Stimulated activated CD8-positive, alpha-beta memory T cell treated with anti-CD3 and anti-CD28 coated beads, Interleukin-4, amount 100 ng/mL, for 1 hour (primary cell): ENCODE measurements around the gene IGSF9B.

ENCODE experiments used
- DNase-seq, 2 donors: peaks; one replicate each; pipeline ENCODE4 v3.0.0-alpha.2; 2020; ENCODE audit warnings: low read depth in 2 of 2, low spot score in 1 of 2

Gene IGSF9B

GRCh38 chr11:133902506-133902905 lies 54.3 kb downstream of the IGSF9B start:
- DNase-seq, result no peak

GRCh38 chr11:133901999-133902398 lies 54.8 kb downstream of the IGSF9B start:
- DNase-seq, result no peak

GRCh38 chr11:133901316-133901715 lies 55.5 kb downstream of the IGSF9B start:
- DNase-seq, result no peak

GRCh38 chr11:133900176-133901105 lies 56.3 kb downstream of the IGSF9B start:
- no peak for DNase-seq

GRCh38 chr11:133898770-133899115 lies 58.0 kb downstream of the IGSF9B start:
- DNase-seq, result no peak

- DNase-seq, result no peak
These were observed 58.6 kb downstream of the IGSF9B start for GRCh38 chr11:133898031-133898769.

GRCh38 chr11:133897331-133897650 lies 59.5 kb downstream of the IGSF9B start:
- no peak for DNase-seq

DNA sequence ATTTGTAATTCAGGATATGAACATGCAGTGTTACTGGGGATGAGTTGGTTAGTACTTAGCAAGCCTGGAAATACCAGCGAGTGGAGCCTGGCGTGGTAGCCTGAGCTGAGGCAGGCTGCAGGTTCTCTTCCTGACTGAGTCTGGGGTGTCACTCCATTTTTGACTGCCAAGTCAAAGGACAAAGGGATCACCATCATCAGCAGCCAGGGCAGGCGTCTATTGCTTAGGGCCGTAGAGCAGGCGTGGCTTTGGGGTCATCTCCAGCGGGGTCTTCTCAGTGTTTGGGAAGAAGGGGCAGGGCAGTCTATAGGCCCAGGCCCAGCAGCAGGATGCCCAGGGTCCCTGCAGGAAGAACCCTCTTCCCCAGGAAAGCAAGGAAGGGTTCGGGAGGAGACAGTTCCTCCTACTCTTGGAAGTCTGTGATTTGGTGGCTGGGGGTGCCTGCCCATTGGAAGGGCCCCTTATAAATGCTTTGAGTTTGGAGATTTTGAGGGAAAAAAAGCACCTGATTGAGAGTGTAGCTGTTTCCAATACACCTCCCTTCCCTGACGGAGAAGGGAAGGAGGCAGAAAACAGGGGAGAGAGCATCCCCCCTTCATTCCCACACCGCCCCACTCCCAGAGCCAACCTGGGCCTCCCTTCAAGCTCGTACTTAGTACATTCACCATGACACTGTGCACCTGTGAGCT lies 60.0 kb downstream of the IGSF9B start:
- no peak for DNase-seq

DNA sequence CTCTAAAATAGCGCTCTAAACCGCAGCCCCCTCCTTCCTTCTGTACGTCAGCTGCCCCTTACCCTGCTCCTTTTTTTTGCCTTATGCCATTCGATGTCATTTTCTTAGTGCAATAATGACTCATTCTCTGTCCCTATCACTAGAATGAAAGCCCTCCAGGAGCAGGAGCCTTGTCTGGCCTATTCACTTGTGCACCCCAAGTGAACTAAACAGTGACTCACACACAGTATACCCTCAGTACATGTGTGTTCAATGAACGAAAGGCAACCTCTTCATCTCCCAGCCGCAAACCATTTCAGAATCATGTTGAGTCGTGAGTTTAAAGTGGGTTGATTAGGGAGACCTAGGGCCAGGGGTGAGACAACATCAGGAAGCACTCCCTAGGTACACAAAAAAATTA lies 60.7 kb downstream of the IGSF9B start:
- DNase-seq, result no peak

- DNase-seq, result no peak
These were observed 61.2 kb downstream of the IGSF9B start for GRCh38 chr11:133895551-133895950.

GRCh38 chr11:133895061-133895479 lies 61.7 kb downstream of the IGSF9B start:
- DNase-seq, result no peak

DNA sequence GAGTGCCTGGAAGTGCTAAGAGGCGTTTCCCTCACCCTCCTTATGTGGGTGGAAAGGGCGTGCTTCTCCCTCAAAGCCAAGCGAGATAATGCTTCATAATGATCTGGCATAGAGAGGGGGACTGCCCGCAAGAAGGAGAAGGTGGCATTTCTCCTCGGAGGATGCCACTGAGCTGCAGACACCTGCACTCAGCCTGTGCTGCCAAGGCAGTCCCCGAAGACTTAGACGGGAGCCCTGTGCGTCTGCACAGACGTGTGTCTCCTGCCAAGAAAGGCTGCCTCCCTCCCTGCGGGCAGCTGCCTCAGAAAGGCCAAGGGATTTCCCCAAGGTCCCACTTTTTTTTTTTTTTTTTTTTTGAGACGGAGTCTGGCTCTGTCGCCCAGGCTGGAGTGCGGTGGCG lies 63.4 kb downstream of the IGSF9B start:
- DNase-seq, result no peak

DNA sequence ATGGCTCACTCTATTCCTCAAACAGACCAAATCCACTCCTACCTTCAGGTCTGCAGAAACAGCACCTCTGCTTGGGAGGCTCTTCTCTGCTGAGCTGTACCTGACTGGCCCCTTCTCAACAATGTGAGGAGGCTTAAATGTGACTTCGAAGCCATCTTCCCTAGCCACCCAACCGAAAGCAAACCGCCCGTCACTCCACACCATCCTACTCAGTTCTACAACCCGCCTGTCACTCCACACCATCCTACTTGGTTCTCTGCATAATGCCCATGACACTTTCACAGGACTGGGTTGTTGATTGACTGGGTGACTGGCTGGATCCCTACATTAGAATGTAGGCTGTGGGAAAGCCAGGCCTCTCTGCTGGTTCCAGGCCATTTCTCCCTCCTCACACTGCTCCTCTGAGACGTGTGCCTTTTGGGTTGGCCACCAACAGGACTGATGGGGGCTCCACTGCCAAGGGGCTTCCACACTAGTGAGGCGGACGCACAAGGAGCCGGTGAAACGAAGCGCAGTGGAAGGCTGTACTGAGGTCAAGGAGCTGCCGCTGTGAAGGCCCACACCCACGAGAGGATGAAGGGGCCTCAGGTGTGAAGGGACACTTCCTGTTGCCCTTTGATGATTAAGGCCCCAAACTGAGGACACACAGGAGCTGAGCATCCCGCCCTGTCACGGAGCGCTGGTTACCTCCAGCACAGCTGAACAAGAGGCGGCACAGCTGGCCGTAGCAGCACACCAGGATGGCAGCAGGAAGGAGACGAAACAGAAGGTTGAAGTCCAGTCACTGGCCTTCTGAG lies 64.0 kb downstream of the IGSF9B start:
- no peak for DNase-seq

DNA sequence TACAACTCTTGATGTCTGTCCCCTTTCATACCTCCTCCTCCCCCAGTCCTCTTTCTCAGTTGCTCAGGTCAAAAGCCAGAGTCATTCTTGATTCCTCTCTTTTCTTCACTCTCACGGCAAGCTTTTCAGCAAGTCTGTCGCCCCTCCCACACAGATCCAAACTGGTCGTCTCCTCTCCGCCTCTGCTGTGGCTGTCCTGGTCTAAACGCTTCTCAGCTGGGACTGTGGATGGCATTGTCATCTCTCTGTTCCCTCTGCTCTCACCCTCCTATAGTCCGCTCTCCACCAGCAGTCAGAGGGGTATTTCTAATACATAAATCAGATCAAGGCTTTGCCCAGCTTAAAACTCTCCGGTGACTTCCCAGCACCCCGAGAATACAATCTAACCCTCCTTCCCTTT lies 64.6 kb downstream of the IGSF9B start:
- DNase-seq, result no peak

GRCh38 chr11:133889893-133890292 lies 66.9 kb downstream of the IGSF9B start:
- no peak for DNase-seq

DNA sequence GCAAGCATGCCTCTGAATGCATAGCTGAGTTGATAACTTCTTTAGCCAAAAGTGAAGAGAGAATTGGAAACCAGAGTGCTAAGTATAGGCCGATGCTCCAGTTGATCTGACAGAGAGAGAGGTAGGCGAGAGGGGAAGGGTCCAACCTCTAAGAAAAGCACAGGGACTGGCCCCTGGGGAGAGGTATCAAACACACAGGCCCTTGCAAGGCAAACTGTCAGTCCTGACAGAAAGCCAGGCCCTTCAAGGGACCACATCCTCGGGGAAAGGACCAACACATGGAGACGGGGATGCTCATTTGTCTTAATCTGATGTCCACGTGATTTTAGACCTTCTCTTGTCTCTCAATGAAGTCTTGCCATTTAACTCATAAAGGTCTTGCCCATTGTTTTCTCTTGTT lies 67.6 kb downstream of the IGSF9B start:
- no peak for DNase-seq

- DNase-seq, result no peak
These were observed 69.0 kb downstream of the IGSF9B start for GRCh38 chr11:133887692-133888332.

GRCh38 chr11:133886029-133886428 lies 70.7 kb downstream of the IGSF9B start:
- no peak for DNase-seq

- DNase-seq, result no peak
These were observed 84.6 kb downstream of the IGSF9B start for GRCh38 chr11:133872160-133872559.

- no peak for DNase-seq
These were observed 89.3 kb downstream of the IGSF9B start for GRCh38 chr11:133867456-133867855.

- no peak for DNase-seq
These were observed 91.3 kb downstream of the IGSF9B start for GRCh38 chr11:133865466-133865865.
